Activated CD4-positive, alpha-beta T cell treated with anti-CD3 and anti-CD28 coated beads for 24 hours (primary cell): ENCODE measurements around the gene HID1.
A peak's percentile ranks its signal among the peaks of the same experiment; 100 is the strongest.

Experiments
- DNase-seq, 2 donors: peaks; one replicate each; pipeline ENCODE4 v3.0.0-alpha.2; 2020; ENCODE audit warnings: low read depth in 2 of 2

HID1 gene

DNA sequence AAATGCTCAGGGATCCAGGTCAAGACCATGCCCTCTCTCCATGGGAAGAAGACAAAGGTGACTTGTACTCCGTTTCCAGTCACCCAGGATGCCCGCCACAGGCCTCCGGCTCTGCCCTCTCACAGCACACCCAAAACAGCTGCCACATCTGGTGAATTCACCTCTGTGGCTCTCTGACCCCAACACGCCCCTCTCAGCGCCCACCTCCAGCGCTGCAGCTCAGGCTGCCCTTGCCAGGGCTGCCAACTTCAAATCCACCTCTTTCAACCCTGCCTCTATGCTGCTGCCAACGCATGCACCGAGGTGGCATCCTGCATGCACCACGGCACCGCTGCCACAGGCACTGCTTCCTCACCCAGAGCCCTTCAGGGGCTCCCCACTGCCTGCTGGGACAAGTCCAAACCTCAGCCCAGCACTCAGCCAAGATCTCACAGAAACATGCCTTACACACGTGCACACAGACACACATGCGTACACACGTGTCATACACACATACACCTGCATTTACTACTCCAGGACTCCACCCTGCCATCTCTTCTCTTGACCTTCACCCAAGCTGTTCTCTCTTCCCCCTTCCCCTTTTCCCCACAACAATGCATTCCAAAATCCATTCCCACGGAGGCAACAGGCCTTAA, 7.5 kb downstream of the HID1 start:
- no peak for DNase-seq

DNA sequence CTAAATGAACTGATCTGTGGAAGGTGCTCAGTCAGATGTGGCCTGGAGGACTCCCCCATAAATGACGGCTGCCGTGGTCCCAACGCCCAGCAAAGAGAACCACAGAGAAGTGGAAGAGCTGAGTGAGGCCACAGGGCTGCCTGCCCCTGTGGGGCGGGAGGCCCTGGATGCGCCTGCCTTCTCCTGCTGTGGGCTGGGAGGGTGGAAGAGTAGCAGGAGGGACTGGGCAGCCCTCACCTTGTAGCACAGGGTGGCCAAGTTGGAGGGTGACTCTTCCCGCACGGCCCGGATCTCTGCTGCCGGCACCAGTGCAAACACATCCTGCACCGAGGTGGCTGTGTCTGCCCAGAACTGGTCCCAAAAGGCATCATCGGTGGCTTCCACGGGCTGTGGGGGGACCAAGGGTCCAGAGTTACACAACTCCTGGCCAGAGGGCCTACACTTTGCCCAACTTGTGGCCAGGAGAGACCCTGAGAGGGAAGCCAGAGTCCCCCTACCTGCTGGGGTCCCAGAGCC, 8.3 kb downstream of the HID1 start:
- no peak for DNase-seq

DNA sequence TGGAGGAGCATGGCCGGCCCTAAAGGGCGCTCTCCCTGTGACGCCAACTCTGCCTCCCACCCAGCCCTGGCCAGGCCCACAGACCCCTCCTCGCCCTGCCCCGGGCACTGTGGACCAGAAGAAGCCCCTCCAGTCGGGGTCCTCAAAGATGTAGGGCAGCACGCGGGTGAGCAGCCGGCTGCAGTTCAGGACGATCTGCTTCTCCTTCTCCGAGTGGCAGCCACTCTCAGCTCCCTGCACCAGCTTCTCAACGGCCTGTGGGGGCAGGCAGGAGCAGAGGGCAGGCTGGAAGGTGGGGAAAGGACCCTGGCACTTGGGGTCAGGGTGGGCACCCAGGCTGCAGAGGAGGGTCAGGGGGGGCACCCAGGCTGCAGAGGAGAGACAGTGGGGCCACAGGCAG, 8.9 kb downstream of the HID1 start:
- no peak for DNase-seq

- DNase-seq = no peak
Measured at GRCh38 chr17:74962622-74963394, 9.8 kb downstream of the HID1 start.

GRCh38 chr17:74961657-74962350, 10.8 kb downstream of the HID1 start:
- peak; percentile 85 for DNase-seq

GRCh38 chr17:74960570-74961342, 11.8 kb downstream of the HID1 start:
- peak in 1 of 2 donors; percentile 55 for DNase-seq

DNA sequence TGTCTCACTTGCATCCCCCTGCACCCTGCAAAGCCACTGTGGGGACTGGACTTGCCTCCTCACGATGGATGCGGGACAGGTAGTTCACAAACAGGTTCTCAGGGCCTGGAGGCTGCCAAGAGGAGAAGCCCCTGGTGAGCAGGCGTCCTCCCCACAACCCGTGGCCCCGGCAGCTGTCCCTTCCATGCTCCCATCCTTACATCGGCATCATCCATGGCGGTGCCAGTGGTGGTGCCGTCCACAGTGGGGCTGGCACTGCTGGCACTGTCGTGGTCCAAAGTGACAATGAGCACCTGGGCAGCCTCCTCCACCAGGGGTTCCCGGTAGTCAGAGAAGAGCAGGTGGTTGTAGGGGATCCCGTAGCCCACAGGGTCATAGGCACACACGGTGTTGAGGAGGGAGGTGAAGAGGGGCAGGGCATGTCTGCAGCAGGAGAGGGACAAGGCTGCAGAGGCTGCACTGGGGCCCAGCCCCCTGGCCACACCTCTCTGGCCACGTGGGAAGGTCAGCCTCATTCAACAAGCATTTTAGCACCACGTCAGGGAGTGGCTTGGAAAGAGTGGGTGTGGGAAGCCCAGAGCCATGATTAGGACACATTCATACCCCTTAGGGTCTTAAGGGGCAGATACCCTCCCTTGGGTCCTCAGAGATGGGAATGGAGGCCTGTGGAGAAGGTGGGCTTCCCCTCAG, 12.6 kb downstream of the HID1 start:
- no peak for DNase-seq

DNA sequence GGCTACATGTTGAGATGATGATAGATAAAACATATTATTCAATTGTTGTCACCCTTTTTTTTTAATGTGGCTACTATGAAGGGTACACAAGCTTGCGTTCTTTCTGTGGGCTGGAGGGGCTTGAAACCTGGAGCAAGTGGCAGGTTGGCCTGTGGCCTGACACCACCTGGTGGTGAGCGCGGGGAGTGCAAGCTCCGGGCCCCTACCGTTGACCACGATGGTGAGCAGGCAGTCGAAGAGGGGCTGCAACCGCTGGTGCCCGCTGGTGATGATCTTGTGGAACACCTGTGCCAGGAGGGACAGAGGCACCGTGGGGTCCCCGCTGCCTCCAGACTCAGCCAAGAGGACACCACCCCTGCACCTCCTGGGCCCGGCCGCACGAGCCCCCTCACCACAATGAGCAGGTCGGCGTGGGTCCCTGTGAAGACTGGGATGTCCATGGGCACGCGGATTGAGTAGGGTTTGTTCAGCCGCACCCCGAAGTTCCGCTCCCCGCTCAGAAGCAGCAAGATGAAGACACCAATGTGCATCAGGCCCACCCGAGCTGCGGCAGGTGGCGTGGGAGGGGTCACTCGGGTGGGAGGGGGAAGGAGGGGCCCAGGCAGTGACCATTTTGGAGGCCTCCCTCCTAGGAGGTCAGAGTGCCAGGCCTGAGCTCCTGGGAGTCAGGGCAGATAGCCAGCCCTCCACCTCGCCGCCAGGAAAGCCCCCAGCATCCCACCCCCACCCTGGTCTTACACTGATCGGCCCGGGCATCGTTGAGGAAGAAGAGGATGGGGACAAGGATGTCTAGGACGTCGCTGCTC, 14.4 kb downstream of the HID1 start:
- peak; percentile 72 to 82 for DNase-seq

DNA sequence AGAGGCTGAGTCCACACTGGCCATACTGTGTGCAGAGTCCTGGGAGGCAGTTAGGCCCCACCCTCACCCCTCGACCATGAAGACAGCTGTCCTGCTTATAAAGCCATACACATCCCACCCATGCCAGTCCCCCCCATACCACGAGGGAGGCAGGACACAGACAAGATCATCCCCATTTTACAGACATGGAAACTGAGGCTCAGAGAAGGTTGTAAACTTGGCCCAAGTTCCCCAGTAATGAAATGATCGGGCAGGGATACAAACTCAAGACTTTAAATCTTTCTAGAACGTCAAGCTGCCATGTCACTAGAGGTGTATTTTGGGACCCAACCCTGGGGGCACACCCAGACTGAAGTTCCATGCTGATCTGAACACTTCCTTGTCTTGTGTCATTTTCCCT, 16.5 kb downstream of the HID1 start:
- DNase-seq = no peak

DNA sequence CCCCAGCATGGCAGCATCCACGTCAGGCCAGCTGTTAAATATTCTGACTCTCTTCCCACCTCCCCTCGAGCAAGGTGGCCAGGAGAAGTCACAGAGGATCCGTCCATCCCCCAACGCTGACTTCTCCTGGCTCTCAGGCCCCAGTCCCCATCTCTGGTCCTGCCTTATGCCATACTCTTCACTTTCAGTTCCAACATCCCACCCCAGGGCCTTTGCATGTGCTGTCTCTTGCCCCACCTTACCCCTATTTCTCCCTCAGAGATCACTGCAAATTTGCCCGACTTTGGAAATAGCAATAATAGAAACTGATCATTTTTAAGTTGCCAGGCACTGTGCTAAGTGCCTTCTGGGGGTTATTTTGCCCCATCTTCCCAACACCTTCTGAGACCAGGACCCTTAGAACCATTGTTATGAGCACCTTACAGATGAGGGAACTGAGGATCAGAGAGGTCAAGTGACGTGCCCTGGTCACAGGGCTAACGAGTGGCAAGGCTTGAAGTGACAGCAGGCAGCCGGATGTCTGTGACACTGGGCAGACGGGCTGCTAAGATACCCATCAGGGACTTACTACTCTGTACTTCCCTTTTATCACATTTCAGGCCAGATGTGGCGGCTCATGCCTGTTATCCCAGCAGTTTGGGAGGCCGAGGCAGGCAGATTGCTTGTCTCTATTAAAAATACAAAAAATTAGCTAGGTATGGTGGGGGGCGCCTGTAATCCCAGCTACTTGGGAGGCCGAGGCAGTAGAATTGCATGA, 17.7 kb downstream of the HID1 start:
- no peak for DNase-seq

GRCh38 chr17:74954115-74954514, 18.4 kb downstream of the HID1 start:
- DNase-seq = no peak

DNA sequence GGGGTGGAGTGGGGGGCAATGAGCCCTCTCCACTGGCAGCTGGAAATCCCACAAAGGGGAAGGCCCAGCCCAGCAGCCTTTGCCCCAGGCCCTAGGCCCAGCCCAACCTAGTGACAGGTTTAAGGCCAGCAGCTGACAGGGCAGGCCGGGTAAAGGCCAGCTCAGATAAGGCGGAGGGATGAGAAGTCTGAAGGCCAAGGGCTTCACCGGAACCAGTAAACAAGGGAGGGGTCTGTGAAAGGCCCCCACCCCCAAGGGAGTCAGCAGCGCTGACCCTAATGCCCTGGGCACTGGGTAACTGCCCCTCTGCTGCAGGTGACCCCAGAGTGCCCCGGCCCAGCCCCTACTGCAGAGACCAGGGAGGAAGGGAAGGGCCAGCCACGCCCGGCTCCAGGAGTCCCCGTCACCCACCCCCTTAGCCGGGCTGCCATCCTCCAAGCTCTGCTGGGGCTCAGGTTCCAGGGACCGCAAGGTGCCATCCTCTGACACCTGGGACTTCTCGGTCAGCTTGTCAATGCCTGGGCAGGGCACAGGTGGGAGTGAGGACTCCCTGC, 19.3 kb downstream of the HID1 start:
- no peak for DNase-seq

DNA sequence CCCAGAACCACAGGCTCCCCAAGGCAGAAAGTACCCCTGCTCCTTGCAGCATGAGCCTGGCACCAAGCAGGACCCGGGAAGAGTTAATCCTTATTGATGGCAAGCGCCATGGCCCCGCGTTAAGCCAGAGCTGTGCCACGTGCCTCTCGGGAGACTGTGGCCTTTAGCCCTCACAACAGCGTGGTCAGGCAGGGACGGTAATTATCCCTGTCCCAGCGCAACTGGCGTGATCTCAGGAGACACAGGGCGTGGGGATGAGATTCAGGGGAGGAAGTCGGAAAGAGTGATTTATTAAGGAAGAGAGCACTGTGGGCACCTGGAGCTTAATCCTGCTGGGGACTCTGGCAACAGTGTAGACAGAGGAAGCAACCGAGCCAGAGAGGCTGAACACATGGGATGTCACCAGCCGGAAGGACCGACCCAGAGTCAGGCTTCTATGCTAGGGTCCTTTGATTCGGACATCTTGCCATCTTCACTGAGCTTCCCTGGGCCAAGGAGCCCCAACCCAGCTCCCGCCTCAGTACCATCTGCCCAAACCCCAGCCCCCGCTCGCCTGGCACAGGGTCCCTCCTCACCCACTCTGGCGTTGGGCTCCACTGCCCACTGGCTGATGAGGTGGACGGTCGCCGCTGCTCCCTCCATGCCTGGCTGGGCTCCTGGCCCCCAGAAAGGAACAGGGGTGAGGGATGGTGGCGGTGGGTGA, 20.0 kb downstream of the HID1 start:
- no peak for DNase-seq

- no peak for DNase-seq
Measured at GRCh38 chr17:74951680-74952421, 20.7 kb downstream of the HID1 start.

- DNase-seq = no peak
Measured at GRCh38 chr17:74951065-74951464, 21.5 kb downstream of the HID1 start.

- no peak for DNase-seq
Measured at GRCh38 chr17:74950207-74950606, 22.4 kb downstream of the HID1 start.

- DNase-seq = no peak
Measured at GRCh38 chr17:74949455-74950115, 23.0 kb downstream of the HID1 start.
